OCI-LY1 (cell line): ENCODE results near the gene RNF41.

Experiments
- H2AFZ ChIP-seq: fragments of 200-600 bp; sonication (generic), shearing (Covaris generic); 2 replicates; pipeline ENCODE4 v1.6.0; 2014; ENCODE audit warnings: antibody characterized with exemption, mild to moderate bottlenecking, low read length
- H3F3A ChIP-seq: fragments of 200-600 bp; sonication (generic), shearing (Covaris generic); 2 replicates; pipeline ENCODE4 v1.6.0; 2014; ENCODE audit warnings: mild to moderate bottlenecking, antibody characterized with exemption, low read length, moderate library complexity; ENCODE audit not compliant: insufficient read depth
- H3K27ac ChIP-seq: fragments of 200-600 bp; sonication (generic); 2 replicates; pipeline ENCODE4 v1.5.1; 2014; ENCODE audit warnings: low read length, mixed run types, mild to moderate bottlenecking, low read depth; ENCODE audit not compliant: poor library complexity, severe bottlenecking
- H3K27me3 ChIP-seq: fragments of 200-600 bp; sonication (generic); 2 replicates; pipeline ENCODE4 v1.6.0; 2014; ENCODE audit warnings: antibody characterized with exemption, mild to moderate bottlenecking, low read length, moderate library complexity; ENCODE audit not compliant: insufficient read depth
- H3K36me3 ChIP-seq: fragments of 200-600 bp; sonication (generic); 2 replicates; pipeline ENCODE4 v1.6.1; 2014; ENCODE audit warnings: mild to moderate bottlenecking, antibody characterized with exemption, low read length, moderate library complexity, mixed read lengths; ENCODE audit not compliant: insufficient read depth
- H3K4me1 ChIP-seq: fragments of 200-600 bp; sonication (generic); 2 replicates; pipeline ENCODE4 v1.5.1; 2014; ENCODE audit warnings: mild to moderate bottlenecking, low read length, moderate library complexity; ENCODE audit not compliant: insufficient read depth, severe bottlenecking
- H3K4me2 ChIP-seq: fragments of 200-600 bp; sonication (generic), shearing (Covaris generic); 2 replicates; pipeline ENCODE4 v1.6.1; 2014; ENCODE audit warnings: low read length
- H3K4me3 ChIP-seq: fragments of 200-600 bp; sonication (generic); 2 replicates; pipeline ENCODE4 v1.5.1; 2014; ENCODE audit warnings: low read length, low read depth, mild to moderate bottlenecking, mixed read lengths; ENCODE audit not compliant: poor library complexity, severe bottlenecking
- H3K79me2 ChIP-seq: fragments of 200-600 bp; shearing (Covaris generic); 2 replicates; pipeline ENCODE4 v1.6.1; 2016; ENCODE audit warnings: mixed run types, low read length, mixed read lengths; ENCODE audit not compliant: insufficient read depth
- H3K9ac ChIP-seq: fragments of 200-600 bp; sonication (generic), shearing (Covaris generic); 2 replicates; pipeline ENCODE4 v1.6.1; 2014; ENCODE audit warnings: mild to moderate bottlenecking, low read length, mixed read lengths
- H3K9me2 ChIP-seq: fragments of 200-600 bp; sonication (generic), shearing (Covaris generic); 2 replicates; pipeline ENCODE4 v1.6.1; 2014; ENCODE audit warnings: low read depth, mild to moderate bottlenecking, low read length, mixed read lengths
- H3K9me3 ChIP-seq: fragments of 200-600 bp; shearing (Covaris generic); 2 replicates; pipeline ENCODE4 v1.6.1; 2014; ENCODE audit warnings: low read length, mixed read lengths
- H4K20me1 ChIP-seq: fragments of 200-600 bp; sonication (generic), shearing (Covaris generic); 2 replicates; pipeline ENCODE4 v1.6.0; 2016; ENCODE audit warnings: mild to moderate bottlenecking, low read length; ENCODE audit not compliant: insufficient read depth
- EZH2 ChIP-seq: fragments of 200-600 bp; sonication (generic), shearing (Covaris generic); IDR thresholded peaks from 2 replicates; pipeline ENCODE4 v1.8.0; 2017; ENCODE audit warnings: borderline replicate concordance, mixed run types, mild to moderate bottlenecking, antibody characterized with exemption, low read length, moderate library complexity, mixed read lengths
- TF ChIP-seq, protein P1 (sequence below): fragments of 200-600 bp; sonication (generic), shearing (Covaris generic); IDR thresholded peaks from 2 replicates; pipeline ENCODE4 v1.5.1; 2017; ENCODE audit warnings: mild to moderate bottlenecking, antibody characterized with exemption, low read length, moderate library complexity, mixed read lengths

RNF41 gene

DNA sequence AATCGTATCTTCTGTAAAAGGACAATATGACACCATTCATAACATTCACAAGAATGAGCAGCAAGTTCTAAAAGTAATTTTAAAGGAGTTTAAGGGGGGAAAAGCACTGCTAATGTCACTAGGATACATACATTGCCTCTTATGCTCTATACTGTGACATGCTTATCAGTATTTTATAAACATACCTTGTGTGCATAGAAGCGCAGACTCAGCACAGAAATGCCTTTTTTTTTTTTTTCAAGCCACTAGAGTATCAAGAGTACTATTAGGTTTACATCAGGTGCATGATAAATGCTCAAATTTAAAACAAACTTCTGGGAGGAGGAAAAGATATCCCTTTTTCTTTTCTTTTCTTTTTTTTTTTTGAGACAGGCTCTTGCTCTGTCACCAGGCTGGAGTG lies 18.9 kb downstream of the RNF41 start:
- TF ChIP-seq, protein P1, sequence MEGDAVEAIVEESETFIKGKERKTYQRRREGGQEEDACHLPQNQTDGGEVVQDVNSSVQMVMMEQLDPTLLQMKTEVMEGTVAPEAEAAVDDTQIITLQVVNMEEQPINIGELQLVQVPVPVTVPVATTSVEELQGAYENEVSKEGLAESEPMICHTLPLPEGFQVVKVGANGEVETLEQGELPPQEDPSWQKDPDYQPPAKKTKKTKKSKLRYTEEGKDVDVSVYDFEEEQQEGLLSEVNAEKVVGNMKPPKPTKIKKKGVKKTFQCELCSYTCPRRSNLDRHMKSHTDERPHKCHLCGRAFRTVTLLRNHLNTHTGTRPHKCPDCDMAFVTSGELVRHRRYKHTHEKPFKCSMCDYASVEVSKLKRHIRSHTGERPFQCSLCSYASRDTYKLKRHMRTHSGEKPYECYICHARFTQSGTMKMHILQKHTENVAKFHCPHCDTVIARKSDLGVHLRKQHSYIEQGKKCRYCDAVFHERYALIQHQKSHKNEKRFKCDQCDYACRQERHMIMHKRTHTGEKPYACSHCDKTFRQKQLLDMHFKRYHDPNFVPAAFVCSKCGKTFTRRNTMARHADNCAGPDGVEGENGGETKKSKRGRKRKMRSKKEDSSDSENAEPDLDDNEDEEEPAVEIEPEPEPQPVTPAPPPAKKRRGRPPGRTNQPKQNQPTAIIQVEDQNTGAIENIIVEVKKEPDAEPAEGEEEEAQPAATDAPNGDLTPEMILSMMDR, result no peak
- no peak for TF ChIP-seq EZH2
- Histone ChIP-seq H3K9ac (no peak overlapping the region), H3K9me2 (no peaks in the 10 kb centered on the region), H3K4me2 (no peak overlapping the region), H3K9me3 (no peaks in the 10 kb centered on the region), H4K20me1 (no peaks in the 10 kb centered on the region), H3F3A (no peaks in the 10 kb centered on the region), H3K36me3 (peaks cover 32% of the 10 kb centered on the region), H3K4me3 (no peak overlapping the region), H2AFZ (no peak overlapping the region), H3K79me2 (no peaks in the 10 kb centered on the region), H3K27me3 (no peaks in the 10 kb centered on the region), H3K27ac (peak overlapping the region; percentile 38), H3K4me1 (peaks cover 32% of the 10 kb centered on the region)

DNA sequence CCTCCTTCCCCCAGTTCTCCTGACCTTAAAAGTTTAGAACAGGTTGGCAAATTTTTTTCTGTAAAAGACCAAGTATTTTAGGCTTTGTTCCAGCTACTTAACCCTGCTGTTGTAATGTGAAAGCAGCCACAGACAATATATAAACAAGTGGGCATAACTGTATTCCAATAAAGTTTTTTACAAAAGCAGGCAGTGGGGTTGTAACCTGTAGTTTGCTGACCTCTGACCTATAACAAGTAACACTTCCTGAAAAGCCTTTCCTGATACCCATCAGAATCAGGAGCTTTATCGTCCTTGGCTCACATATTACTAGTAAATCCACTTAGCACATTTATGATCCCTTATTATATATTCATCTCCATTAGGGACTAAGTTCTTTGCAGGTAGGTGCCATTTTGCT lies 19.4 kb downstream of the RNF41 start:
- Histone ChIP-seq H2AFZ (no peak overlapping the region), H3K9me2 (no peaks in the 10 kb centered on the region), H3F3A (no peaks in the 10 kb centered on the region), H3K27ac (peak overlapping the region; percentile 38), H3K36me3 (peaks cover 28% of the 10 kb centered on the region), H3K27me3 (no peaks in the 10 kb centered on the region), H3K79me2 (no peaks in the 10 kb centered on the region), H3K9ac (no peak overlapping the region), H4K20me1 (no peaks in the 10 kb centered on the region), H3K4me2 (no peak overlapping the region), H3K4me3 (no peak overlapping the region), H3K9me3 (no peaks in the 10 kb centered on the region), H3K4me1 (peaks cover 27% of the 10 kb centered on the region)
- TF ChIP-seq EZH2, result no peak
- TF ChIP-seq, protein P1, result no peak

DNA sequence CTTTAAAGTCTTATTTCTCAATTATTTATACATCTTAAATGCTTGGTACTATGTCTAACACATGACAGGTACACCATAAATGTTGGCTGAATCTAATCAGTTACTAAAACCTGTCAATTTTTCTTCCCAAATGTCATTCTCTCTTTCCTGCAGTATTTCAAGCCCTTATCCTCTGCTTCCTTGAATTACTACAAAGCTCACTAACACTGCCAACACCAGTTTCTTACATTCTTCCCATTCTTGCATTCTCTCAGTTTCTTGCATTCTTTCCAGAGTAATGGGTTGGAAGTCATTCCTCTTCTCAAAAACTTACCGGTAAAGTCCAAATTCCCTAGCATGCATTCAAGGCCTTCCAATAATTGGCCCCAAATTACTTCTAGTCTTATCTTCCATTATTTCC lies 22.9 kb downstream of the RNF41 start:
- no peaks in the 10 kb centered on the region; the same call in 1 of the 2 replicates for H3K36me3 ChIP-seq
- no peak overlapping the region for H2AFZ ChIP-seq
- no peak overlapping the region for H3K27ac ChIP-seq
- H3K4me2 ChIP-seq, result no peak overlapping the region
- no peaks in the 10 kb centered on the region for H4K20me1 ChIP-seq
- no peaks in the 10 kb centered on the region for H3K27me3 ChIP-seq
- TF ChIP-seq, protein P1, result no peak
- no peak for TF ChIP-seq EZH2
- no peaks in the 10 kb centered on the region for H3K9me3 ChIP-seq
- H3K79me2 ChIP-seq, result no peaks in the 10 kb centered on the region
- peaks cover 4% of the 10 kb centered on the region for H3K4me1 ChIP-seq
- no peaks in the 10 kb centered on the region for H3F3A ChIP-seq
- no peak overlapping the region for H3K9ac ChIP-seq
- H3K9me2 ChIP-seq, result no peaks in the 10 kb centered on the region
- H3K4me3 ChIP-seq, result no peak overlapping the region
